ENCODE measurements around the gene RABGAP1L. TPM values are rescaled to one million over a fixed set of nuclear protein-coding genes. Genes with fewer than 3 reads are reported as not detected.

Gene RABGAP1L
- total and polyA plus RNA-seq, 2 of the 4 experiments (the other 2 are of a cell fraction) = 7.9 to 26.7 TPM

DNA sequence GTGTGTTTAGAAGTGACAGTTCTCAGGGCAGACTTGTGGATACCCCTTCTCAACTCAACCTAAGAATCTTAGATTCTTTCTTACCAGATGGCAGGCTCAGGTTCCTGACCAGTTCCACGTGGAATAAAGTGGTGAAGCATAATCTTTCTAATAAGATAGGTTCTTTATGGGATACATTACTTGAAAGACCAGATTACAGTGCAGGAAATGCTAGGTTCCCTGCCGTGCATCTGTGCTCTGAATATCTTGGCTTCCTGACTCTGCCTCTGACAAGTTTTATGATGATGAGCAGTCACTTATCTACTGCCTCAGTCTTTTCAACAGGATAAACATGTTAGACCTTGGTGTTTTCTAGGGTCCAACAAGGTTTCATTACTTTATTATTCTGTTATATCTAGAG, 632.5 kb downstream of the RABGAP1L start:
- Histone ChIP-seq H4K20me1 (ENCODE audit: insufficient read depth, low read length) (no peaks in the 10 kb centered on the region), H3K9me3 (ENCODE audit: control insufficient read depth, insufficient read depth, low read length) (no peaks in the 10 kb centered on the region), H3K27me3 (ENCODE audit: control insufficient read depth, insufficient read depth, low read length) (peaks cover 6% of the 10 kb centered on the region; the same call in 1 of the 2 replicates), H3K79me1 (ENCODE audit: low read depth in 1 of 2, low read length in 2 of 2) (no peaks in the 10 kb centered on the region), H3K23ac (ENCODE audit: low read depth, low read length) (no peak overlapping the region), H3K36me3 (ENCODE audit: control insufficient read depth, insufficient read depth, low read length) (no peaks in the 10 kb centered on the region), H3K9me1 (ENCODE audit: insufficient read depth, low read length) (peaks cover 3% of the 10 kb centered on the region; the same call in 1 of the 2 replicates), H3K4ac (ENCODE audit: low read depth, low read length) (no peak overlapping the region), H3K4me2 (ENCODE audit: low read depth, low read length) (no peak overlapping the region), H3K14ac (replicated peaks; ENCODE audit: low read depth, low read length) (no peak overlapping the region), H2AK5ac (ENCODE audit: low read depth, low read length) (no peak overlapping the region), H2BK5ac (ENCODE audit: low read depth, low read length, poor library complexity, severe bottlenecking) (no peak overlapping the region), H4K8ac (ENCODE audit: low read depth in 2 of 2, low read length in 2 of 2) (no peak overlapping the region), H2BK20ac (ENCODE audit: low read depth, low read length) (no peak overlapping the region), H4K5ac (ENCODE audit: low read depth, low read length) (no peak overlapping the region), H2AK9ac (replicated peaks; ENCODE audit: low read depth, low read length, poor library complexity) (no peak overlapping the region), H3K18ac (ENCODE audit: low read depth, low read length) (no peak overlapping the region), H3K4me1 (ENCODE audit: control insufficient read depth, insufficient read depth, low read length) (no peaks in the 10 kb centered on the region), H4K91ac (ENCODE audit: insufficient read depth, low read depth, low read length) (no peak overlapping the region), H2BK120ac (ENCODE audit: low read depth, low read length) (no peak overlapping the region), H3K27ac (ENCODE audit: insufficient read depth, low read length) (no peak overlapping the region), H3K9ac (ENCODE audit: low read depth, low read length) (no peak overlapping the region), H2AFZ (replicated peaks; ENCODE audit: low read length, poor library complexity) (no peak overlapping the region), H3K56ac (ENCODE audit: extremely low read depth, insufficient read depth, low read length) (no peak overlapping the region), H3K4me3 (ENCODE audit: insufficient read depth, low read depth, low read length) (no peak overlapping the region), H2BK15ac (ENCODE audit: low read depth, low read length) (no peak overlapping the region)
- in situ Hi-C loops (cut with MboI; ENCODE audit: low sequenced_read_pairs) (no loop called here), intact Hi-C loops (cut with micrococcal nuclease) (no loop called here), dilution Hi-C loops (cut with HindIII; ENCODE audit: low sequenced_read_pairs, unreplicated experiment) (no loop called here)
- POLR2A ChIA-PET (ENCODE audit: unreplicated experiment) = no interaction called here
- TF ChIP-seq CHD1 (IDR thresholded peaks at IDR 0.05; ENCODE audit: low read depth, low read length) (no peak), SMC3 (IDR thresholded peaks at IDR 0.05; ENCODE audit: low read depth, low read length) (no peak), NFE2L2 (IDR thresholded peaks at IDR 0.05; ENCODE audit: low read depth, low read length) (no peak), CEBPB (IDR thresholded peaks at IDR 0.05; ENCODE audit: low read depth, low read length) (no peak), BHLHE40 (IDR thresholded peaks at IDR 0.05; ENCODE audit: low read depth, low read length) (no peak), FOS (IDR thresholded peaks at IDR 0.05; ENCODE audit: low read depth, low read length) (no peak), MXI1 (IDR thresholded peaks at IDR 0.05; ENCODE audit: borderline replicate concordance, low read depth, low read length) (no peak)
- TF ChIP-seq, protein P1, sequence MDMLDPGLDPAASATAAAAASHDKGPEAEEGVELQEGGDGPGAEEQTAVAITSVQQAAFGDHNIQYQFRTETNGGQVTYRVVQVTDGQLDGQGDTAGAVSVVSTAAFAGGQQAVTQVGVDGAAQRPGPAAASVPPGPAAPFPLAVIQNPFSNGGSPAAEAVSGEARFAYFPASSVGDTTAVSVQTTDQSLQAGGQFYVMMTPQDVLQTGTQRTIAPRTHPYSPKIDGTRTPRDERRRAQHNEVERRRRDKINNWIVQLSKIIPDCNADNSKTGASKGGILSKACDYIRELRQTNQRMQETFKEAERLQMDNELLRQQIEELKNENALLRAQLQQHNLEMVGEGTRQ (IDR thresholded peaks at IDR 0.05; ENCODE audit: low read depth, low read length) = no peak
- TF ChIP-seq, protein P2, sequence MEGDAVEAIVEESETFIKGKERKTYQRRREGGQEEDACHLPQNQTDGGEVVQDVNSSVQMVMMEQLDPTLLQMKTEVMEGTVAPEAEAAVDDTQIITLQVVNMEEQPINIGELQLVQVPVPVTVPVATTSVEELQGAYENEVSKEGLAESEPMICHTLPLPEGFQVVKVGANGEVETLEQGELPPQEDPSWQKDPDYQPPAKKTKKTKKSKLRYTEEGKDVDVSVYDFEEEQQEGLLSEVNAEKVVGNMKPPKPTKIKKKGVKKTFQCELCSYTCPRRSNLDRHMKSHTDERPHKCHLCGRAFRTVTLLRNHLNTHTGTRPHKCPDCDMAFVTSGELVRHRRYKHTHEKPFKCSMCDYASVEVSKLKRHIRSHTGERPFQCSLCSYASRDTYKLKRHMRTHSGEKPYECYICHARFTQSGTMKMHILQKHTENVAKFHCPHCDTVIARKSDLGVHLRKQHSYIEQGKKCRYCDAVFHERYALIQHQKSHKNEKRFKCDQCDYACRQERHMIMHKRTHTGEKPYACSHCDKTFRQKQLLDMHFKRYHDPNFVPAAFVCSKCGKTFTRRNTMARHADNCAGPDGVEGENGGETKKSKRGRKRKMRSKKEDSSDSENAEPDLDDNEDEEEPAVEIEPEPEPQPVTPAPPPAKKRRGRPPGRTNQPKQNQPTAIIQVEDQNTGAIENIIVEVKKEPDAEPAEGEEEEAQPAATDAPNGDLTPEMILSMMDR (conservative IDR thresholded peaks at IDR 0.05; ENCODE audit: low read depth, low read length) = no peak
- TF ChIP-seq, protein P3, sequence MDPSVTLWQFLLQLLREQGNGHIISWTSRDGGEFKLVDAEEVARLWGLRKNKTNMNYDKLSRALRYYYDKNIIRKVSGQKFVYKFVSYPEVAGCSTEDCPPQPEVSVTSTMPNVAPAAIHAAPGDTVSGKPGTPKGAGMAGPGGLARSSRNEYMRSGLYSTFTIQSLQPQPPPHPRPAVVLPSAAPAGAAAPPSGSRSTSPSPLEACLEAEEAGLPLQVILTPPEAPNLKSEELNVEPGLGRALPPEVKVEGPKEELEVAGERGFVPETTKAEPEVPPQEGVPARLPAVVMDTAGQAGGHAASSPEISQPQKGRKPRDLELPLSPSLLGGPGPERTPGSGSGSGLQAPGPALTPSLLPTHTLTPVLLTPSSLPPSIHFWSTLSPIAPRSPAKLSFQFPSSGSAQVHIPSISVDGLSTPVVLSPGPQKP (IDR thresholded peaks at IDR 0.05; ENCODE audit: borderline replicate concordance, low read depth, low read length) = no peak
- ATAC-seq (ENCODE audit: low read depth) (no peak), DNase-seq (no peak)
- no TSS peak for BruUV-seq (replicated peaks)
- CTCF ChIA-PET = no interaction called here
- no CpG with 5 or more reads among the region's 2 CpGs for WGBS, 2 experiments (ENCODE audit: extremely low coverage in 2 of 2, insufficient read length in 1 of 2)
